Fibroblast of villous mesenchyme (primary cell): Measurements from ENCODE around the gene KRT10. TPM values are rescaled to one million over a fixed set of nuclear protein-coding genes. Genes with fewer than 3 reads are reported as not detected.
"Not testable (repeated sequence)": the region's sequence is repeated elsewhere in the genome, so short reads cannot be mapped to it uniquely, and the experiment has no call there.

ENCODE experiments used
- DNase-seq: peaks from one replicate; pipeline ENCODE4 v3.0.0-alpha.2; 2010; ENCODE audit warnings: low read depth
- H3K4me3 ChIP-seq: 2 replicates; pipeline ENCODE4 v1.5.1; 2011; ENCODE audit warnings: low read depth, mild to moderate bottlenecking, low read length
- CTCF ChIP-seq: IDR thresholded peaks from 2 replicates; pipeline ENCODE4 v1.5.1; 2012; ENCODE audit warnings: low read depth, mild to moderate bottlenecking, low read length; ENCODE audit not compliant: insufficient read depth
- total RNA-seq: library from RNA; depleted of rRNA; stranded (reverse); fragments of >200 nt; gene quantifications from 2 replicates; pipeline ENCODE4 v1.2.3, GENCODE V29; 2012

Gene KRT10
- total RNA-seq, 1 donor, result 3.0 TPM

GRCh38 chr17:40817103-40817682, 5.2 kb downstream of the KRT10 start:
- H3K4me3 ChIP-seq, result no peak overlapping the region
- DNase-seq, result no peak
- TF ChIP-seq CTCF, result no peak

GRCh38 chr17:40816569-40816968, 5.8 kb downstream of the KRT10 start:
- TF ChIP-seq CTCF, result no peak
- no peak overlapping the region for H3K4me3 ChIP-seq
- no peak for DNase-seq

GRCh38 chr17:40815381-40815780, 7.0 kb downstream of the KRT10 start:
- no peak for TF ChIP-seq CTCF
- H3K4me3 ChIP-seq, result no peak overlapping the region
- no peak for DNase-seq

GRCh38 chr17:40814657-40815056, 7.8 kb downstream of the KRT10 start:
- not testable (repeated sequence) for DNase-seq, H3K4me3 ChIP-seq

GRCh38 chr17:40813804-40814203, 8.6 kb downstream of the KRT10 start:
- no peak for DNase-seq
- TF ChIP-seq CTCF, result no peak
- no peak overlapping the region for H3K4me3 ChIP-seq

- no peak for DNase-seq
- TF ChIP-seq CTCF, result no peak
Measured at GRCh38 chr17:40812639-40813038, 9.8 kb downstream of the KRT10 start.

GRCh38 chr17:40810494-40810893, 11.9 kb downstream of the KRT10 start:
- DNase-seq, result no peak
- no peak overlapping the region for H3K4me3 ChIP-seq
- no peak for TF ChIP-seq CTCF

More at GRCh38 chr17:40812639-40813038, 9.8 kb downstream of the KRT10 start:
- no peak overlapping the region for H3K4me3 ChIP-seq
